GM12873 (cell line): Measurements from ENCODE around the gene ZNF490.

Source experiments
- CTCF ChIP-seq: IDR thresholded peaks from 2 replicates; pipeline ENCODE4 v1.5.1; 2012; ENCODE audit warnings: low read depth, mild to moderate bottlenecking, moderate library complexity, low read length, control low read depth; ENCODE audit not compliant: insufficient read depth; ENCODE audit errors: missing control alignments

The ZNF490 gene

GRCh38 chr19:12546903-12547302, 63.7 kb downstream of the ZNF490 start:
- TF ChIP-seq CTCF: no peak

- no peak for TF ChIP-seq CTCF
Observed at GRCh38 chr19:12546068-12546467, 64.5 kb downstream of the ZNF490 start.

- no peak for TF ChIP-seq CTCF
Observed at GRCh38 chr19:12545267-12545666, 65.3 kb downstream of the ZNF490 start.

- no peak for TF ChIP-seq CTCF
Observed at GRCh38 chr19:12544401-12544876, 66.2 kb downstream of the ZNF490 start.

- TF ChIP-seq CTCF: no peak
Observed at GRCh38 chr19:12543855-12544254, 66.8 kb downstream of the ZNF490 start.
